Left lung (tissue), 14 donors: ENCODE results near the gene GGACT. TPM values are rescaled to one million over a fixed set of nuclear protein-coding genes. Genes with fewer than 3 reads are reported as not detected.

Experiments
- ATAC-seq: fragments of 200-7000 bp; cut with Tn5 transposase; one replicate; pipeline ENCODE4 v1.9.1; 2020; ENCODE audit warnings: moderate library complexity
- DNase-seq, 4 donors: peaks; one replicate each; pipeline ENCODE4 v3.0.0-alpha.2; 2013 to 2020
- H3K27ac ChIP-seq, 2 donors: fragments of 200-600 bp; sonication (generic) in 1 of 2; one replicate each; pipeline versions ENCODE4 v1.5.0 to v1.8.0; 2020 to 2021
- H3K27me3 ChIP-seq, 2 donors: fragments of 200-600 bp; sonication (generic) in 1 of 2; one replicate each; pipeline versions ENCODE4 v1.5.0 to v1.8.0; 2020 to 2021
- H3K36me3 ChIP-seq, 2 donors: fragments of 200-600 bp; sonication (generic) in 1 of 2; one replicate each; pipeline versions ENCODE4 v1.5.0 to v1.8.0; 2020 to 2021
- H3K4me1 ChIP-seq, 2 donors: fragments of 200-600 bp; one replicate each; pipeline ENCODE4 v1.8.0; 2021
- H3K4me3 ChIP-seq, 2 donors: fragments of 200-600 bp; sonication (generic) in 1 of 2; one replicate each; pipeline versions ENCODE4 v1.5.0 to v1.8.0; 2020 to 2021; ENCODE audit warnings: mild to moderate bottlenecking in 1 of 2
- H3K9me3 ChIP-seq, 2 donors: fragments of 200-600 bp; sonication (generic) in 1 of 2; one replicate each; pipeline versions ENCODE4 v1.5.0 to v1.8.0; 2020 to 2021
- CTCF ChIP-seq, 2 donors: fragments of 200-600 bp; sonication (generic) in 1 of 2; IDR thresholded peaks; one replicate each; pipeline versions ENCODE4 v1.5.0 to v1.8.0; 2021; ENCODE audit warnings: antibody characterized with exemption in 2 of 2
- intact Hi-C, 2 donors: fragments of 100-400 bp; cut with DNase I; formaldehyde crosslinking; loops; one replicate each; pipeline versions ENCODE4 v1.11.2 to v1.14.2; 2022
- long read RNA-seq, 12 donors: library from polyadenylated mRNA in 2 of 12; unstranded in 2 of 12; transcript quantifications; one replicate each; pipeline ENCODE4 v2.0.0 and lab custom pipeline, GENCODE V29; 2019 to 2026
- polyA plus RNA-seq, 6 donors: library from polyadenylated mRNA; unstranded; fragments of 120-200 nt; gene quantifications; one replicate each; pipeline ENCODE4 v1.2.1, GENCODE V29; 2013; ENCODE audit not compliant: insufficient read length in 6 of 6
- total RNA-seq, 2 donors: library from RNA; stranded (reverse); fragmentation: NEBNext Ultra II Directional; extraction: Animal tissue kit (Norgen Biotek cat#: 25700); gene quantifications; one replicate each; pipeline ENCODE4 v1.2.1, GENCODE V29; 2021
- donor health status: DM: no; HTN: yes; CAD: no.
- donor health status: DM: no; HTN: no; CAD: no.

Gene GGACT
- total RNA-seq (1 to 10 TPM; 4.3 to 6.3 TPM), polyA plus RNA-seq (1 to 10 TPM; 3.4 to 5.9 (median 4.4) TPM)
- long read RNA-seq, donor 1, partial matches to known transcripts, result 0 of 2 reads
- long read RNA-seq, donor 1, other reads (novel, unspliced or antisense), result 0 of 2 reads
- long read RNA-seq, donor 2, partial matches to known transcripts, result 0 of 2 reads
- long read RNA-seq, donor 2, other reads (novel, unspliced or antisense), result 0 of 2 reads
- long read RNA-seq, donor 3, transcript GGACT-205 (3 exons, 393 nt), result major isoform, 5 of 12 reads
- long read RNA-seq, donor 3, partial matches to known transcripts, result 7 of 12 reads
- long read RNA-seq, donor 3, other reads (novel, unspliced or antisense), result 0 of 12 reads
- long read RNA-seq, donor 4, partial matches to known transcripts, result 0 of 4 reads
- long read RNA-seq, donor 4, other reads (novel, unspliced or antisense), result 3 of 4 reads
- long read RNA-seq, donor 5, partial matches to known transcripts, result 0 of 1 reads
- long read RNA-seq, donor 5, other reads (novel, unspliced or antisense), result 0 of 1 reads
- long read RNA-seq, donor 6, partial matches to known transcripts, result 0 of 3 reads
- long read RNA-seq, donor 6, other reads (novel, unspliced or antisense), result 0 of 3 reads
- long read RNA-seq, donor 7, result 0 reads
- long read RNA-seq, donor 8, partial matches to known transcripts, result 0 of 1 reads
- long read RNA-seq, donor 8, other reads (novel, unspliced or antisense), result 0 of 1 reads
- long read RNA-seq, donor 9, result 0 reads
- long read RNA-seq, donor 10, result 0 reads
- long read RNA-seq, donor 11, partial matches to known transcripts, result 0 of 4 reads
- long read RNA-seq, donor 11, other reads (novel, unspliced or antisense), result 0 of 4 reads
- long read RNA-seq, donor 12, partial matches to known transcripts, result 0 of 1 reads
- long read RNA-seq, donor 12, other reads (novel, unspliced or antisense), result 0 of 1 reads

GRCh38 chr13:100588331-100589177, at the start of gene GGACT:
Gene GGACT, minus strand, starts transcription at chr13:100588789. Its CDS starts 56,198 bp downstream, at chr13:100532591.
- peak; percentile 66 to 75 for TF ChIP-seq CTCF (IDR thresholded peaks at IDR 0.05)
- peak within 1 kb of the TSS; percentile 56 to 57 for H3K4me3 ChIP-seq
- no peaks in the 10 kb centered on the region for H3K27me3 ChIP-seq
- no peaks in the 10 kb centered on the region for H3K36me3 ChIP-seq
- H3K27ac ChIP-seq, result peak within 1 kb of the TSS; percentile 75 to 76
- ATAC-seq, result peak; percentile 98
- intact Hi-C loops, result no loop called here
- peak; percentile 46 to 93 (median 69) for DNase-seq
- H3K4me1 ChIP-seq, result peaks cover 7 to 13% of the 10 kb centered on the region in 2 donors
- no peaks in the 10 kb centered on the region for H3K9me3 ChIP-seq

GRCh38 chr13:100637796-100638195, 49.2 kb upstream of the GGACT start:
- intact Hi-C loops, result no loop called here
- Histone ChIP-seq H3K27ac (no peak overlapping the region), H3K9me3 (no peaks in the 10 kb centered on the region), H3K27me3 (no peaks in the 10 kb centered on the region), H3K36me3 (peaks cover 0 to 52% of the 10 kb centered on the region in 2 donors), H3K4me3 (no peak overlapping the region), H3K4me1 (no peaks in the 10 kb centered on the region)
- ATAC-seq (no peak), DNase-seq (no peak)
- no peak for TF ChIP-seq CTCF (IDR thresholded peaks at IDR 0.05)

GRCh38 chr13:100637380-100637779, 48.8 kb upstream of the GGACT start:
- intact Hi-C loops, result no loop called here
- TF ChIP-seq CTCF (IDR thresholded peaks at IDR 0.05), result no peak
- Histone ChIP-seq H3K27ac (no peak overlapping the region), H3K36me3 (peaks cover 0 to 50% of the 10 kb centered on the region in 2 donors), H3K4me3 (no peak overlapping the region), H3K4me1 (no peaks in the 10 kb centered on the region), H3K9me3 (no peaks in the 10 kb centered on the region), H3K27me3 (no peaks in the 10 kb centered on the region)
- DNase-seq (no peak), ATAC-seq (no peak)

- no peak overlapping the region for H3K27ac ChIP-seq
- no peak for DNase-seq
- no peaks in the 10 kb centered on the region for H3K9me3 ChIP-seq
- TF ChIP-seq CTCF (IDR thresholded peaks at IDR 0.05), result no peak
- no peaks in the 10 kb centered on the region for H3K27me3 ChIP-seq
- peaks cover 0 to 44% of the 10 kb centered on the region in 2 donors for H3K36me3 ChIP-seq
- no peaks in the 10 kb centered on the region for H3K4me1 ChIP-seq
- no peak for ATAC-seq
- H3K4me3 ChIP-seq, result no peak overlapping the region
- intact Hi-C loops, result no loop called here
These were observed 47.9 kb upstream of the GGACT start for GRCh38 chr13:100636441-100636840.
